GM12878 (cell line): ENCODE results near the gene ARHGAP6. TPM values are rescaled to one million over a fixed set of nuclear protein-coding genes. Genes with fewer than 3 reads are reported as not detected.

Experiments used
- ATAC-seq: fragments of 200-7000 bp; cut with Tn5 transposase; 3 replicates; pipeline ENCODE4 v1.9.1; 2020; ENCODE audit warnings: mild to moderate bottlenecking, moderate library complexity
- BruUV-seq: library from RNA; stranded (reverse); fragments of 400-500 nt; replicated peaks from 2 replicates; lab custom pipeline; 2021; lab: Mats Ljungman, UMichigan
- CTCF ChIA-PET: fragments of 300-600 bp; sonication (Branson Sonifier 250); formaldehyde crosslinking; extraction: SDS; loops from one replicate; lab custom pipeline; 2021; ENCODE audit warnings: inconsistent platforms; lab: Yijun Ruan, JAX
- POLR2A ChIA-PET: fragments of 350-600 bp; formaldehyde crosslinking; extraction: SDS; loops from one replicate; lab custom pipeline; 2021; ENCODE audit warnings: inconsistent platforms; lab: Charles Lee
- RAD21 ChIA-PET: fragments of 300-600 bp; sonication (Branson Sonifier 250); formaldehyde crosslinking; loops from one replicate; lab custom pipeline; 2023; ENCODE audit warnings: antibody characterized with exemption; ENCODE audit not compliant: unreplicated experiment; lab: Charles Lee
- SMC1A ChIA-PET: fragments of 300-600 bp; sonication (Branson Sonifier 250); formaldehyde crosslinking; loops from one replicate; lab custom pipeline; 2023; ENCODE audit not compliant: unreplicated experiment, uncharacterized antibody; lab: Charles Lee
- DNase-seq: peaks from one replicate; pipeline ENCODE4 v3.0.0-alpha.2; 2011; ENCODE audit warnings: low read depth, low spot score
- FAIRE-seq: peaks from 3 replicates; lab custom pipeline; 2011; peaks lifted over from hg19 to GRCh38; lab: Jason Lieb, UNC
- H2AFZ ChIP-seq: 2 replicates; pipeline ENCODE4 v1.6.0; 2011; ENCODE audit warnings: low read depth, low read length, control low read depth; ENCODE audit not compliant: control insufficient read depth
- H3K27ac ChIP-seq: 2 replicates; pipeline ENCODE4 v1.5.1; 2011; ENCODE audit warnings: control low read depth; ENCODE audit not compliant: control insufficient read depth, insufficient read depth
- H3K27me3 ChIP-seq, 2 experiments: replicated peaks in 1 of 2; 2 replicates each; pipeline versions ENCODE4 v1.6.0 to v1.6.1; 2011; ENCODE audit warnings: low read length in 1 of 2; ENCODE audit not compliant: control insufficient read depth in 2 of 2, insufficient read depth in 2 of 2
- H3K36me3 ChIP-seq, 2 experiments: 2 replicates each; pipeline ENCODE4 v1.5.1; 2011; ENCODE audit warnings: low read length in 1 of 2; ENCODE audit not compliant: control insufficient read depth in 2 of 2, insufficient read depth in 2 of 2
- H3K4me1 ChIP-seq: 2 replicates; pipeline ENCODE4 v1.6.1; 2011; ENCODE audit warnings: mild to moderate bottlenecking, low read length, moderate library complexity, mixed read lengths; ENCODE audit not compliant: control insufficient read depth, insufficient read depth
- H3K4me2 ChIP-seq: 2 replicates; pipeline ENCODE4 v1.6.0; 2011; ENCODE audit warnings: control low read depth; ENCODE audit not compliant: control insufficient read depth, insufficient read depth
- H3K4me3 ChIP-seq: fragments of 200-600 bp; sonication (generic); 2 replicates; pipeline ENCODE4 v1.5.1; 2016
- H3K79me2 ChIP-seq: 2 replicates; pipeline ENCODE4 v1.6.0; 2011; ENCODE audit warnings: low read length; ENCODE audit not compliant: control insufficient read depth, insufficient read depth
- H3K9ac ChIP-seq: 2 replicates; pipeline ENCODE4 v1.8.0; 2011; ENCODE audit warnings: low read length, control low read depth, mixed read lengths; ENCODE audit not compliant: control insufficient read depth, insufficient read depth
- H3K9me3 ChIP-seq: replicated peaks from 3 replicates; pipeline ENCODE4 v1.5.1; 2011; ENCODE audit warnings: mild to moderate bottlenecking, low read length; ENCODE audit not compliant: control insufficient read depth, insufficient read depth
- H4K20me1 ChIP-seq: 2 replicates; pipeline ENCODE4 v1.6.0; 2011; ENCODE audit not compliant: control insufficient read depth, insufficient read depth
- CHD2 ChIP-seq: IDR thresholded peaks from 2 replicates; pipeline ENCODE4 v1.6.1; 2011; ENCODE audit warnings: low read depth, low read length, improper control_type of control experiment, borderline replicate concordance
- CREB1 ChIP-seq: IDR thresholded peaks from 2 replicates; pipeline ENCODE4 v1.6.1; 2012; ENCODE audit warnings: low read depth, mild to moderate bottlenecking, inconsistent platforms
- E4F1 ChIP-seq: fragments of 450-650 bp; IDR thresholded peaks from 2 replicates; pipeline ENCODE4 v1.6.1; 2018; ENCODE audit warnings: borderline replicate concordance, mild to moderate bottlenecking; ENCODE audit not compliant: partially characterized antibody
- FOXK2 ChIP-seq: fragments of 450-650 bp; IDR thresholded peaks from 2 replicates; pipeline ENCODE4 v1.6.1; 2017; ENCODE audit warnings: mild to moderate bottlenecking, moderate library complexity
- FOXM1 ChIP-seq: IDR thresholded peaks from 2 replicates; pipeline ENCODE4 v1.6.1; 2012; ENCODE audit warnings: low read depth, mild to moderate bottlenecking, inconsistent platforms, low read length, moderate library complexity
- IRF5 ChIP-seq: fragments of 450-650 bp; IDR thresholded peaks from 2 replicates; pipeline ENCODE4 v1.6.1; 2017; ENCODE audit warnings: borderline replicate concordance
- MAX ChIP-seq: IDR thresholded peaks from 2 replicates; pipeline ENCODE4 v1.6.1; 2012; ENCODE audit warnings: low read depth, low read length, improper control_type of control experiment
- MEF2A ChIP-seq: IDR thresholded peaks from 2 replicates; pipeline ENCODE4 v1.6.1; 2011; ENCODE audit warnings: low read depth, mild to moderate bottlenecking, low read length, moderate library complexity; ENCODE audit not compliant: insufficient read depth
- MEF2B ChIP-seq: fragments of 450-650 bp; IDR thresholded peaks from 2 replicates; pipeline ENCODE4 v1.6.1; 2018; ENCODE audit warnings: mild to moderate bottlenecking, moderate library complexity; ENCODE audit not compliant: partially characterized antibody, poor library complexity, severe bottlenecking
- MYB ChIP-seq: fragments of 150-350 bp; IDR thresholded peaks from 2 replicates; pipeline ENCODE4 v1.6.1; 2014; ENCODE audit warnings: mild to moderate bottlenecking, low read depth, low read length, borderline replicate concordance
- NR2C1 ChIP-seq: fragments of 450-650 bp; IDR thresholded peaks from 2 replicates; pipeline ENCODE4 v1.6.1; 2017; ENCODE audit warnings: antibody characterized with exemption, mild to moderate bottlenecking, moderate library complexity
- PKNOX1 ChIP-seq: fragments of 450-650 bp; IDR thresholded peaks from 2 replicates; pipeline ENCODE4 v1.6.1; 2016; ENCODE audit warnings: mild to moderate bottlenecking
- SMC3 ChIP-seq: IDR thresholded peaks from 2 replicates; pipeline ENCODE4 v1.6.1; 2011; ENCODE audit warnings: low read length, improper control_type of control experiment, borderline replicate concordance
- TCF3 ChIP-seq: IDR thresholded peaks from 2 replicates; pipeline ENCODE4 v1.6.1; 2012; ENCODE audit warnings: low read depth, mild to moderate bottlenecking, low read length, borderline replicate concordance; ENCODE audit not compliant: insufficient read depth
- WGBS: methylation state at CpG from one replicate; pipeline ENCODE4 v1.1.6; 2016; ENCODE audit warnings: low lambda C conversion rate; ENCODE audit not compliant: insufficient replicate concordance, insufficient coverage; ENCODE audit errors: missing lambda C conversion rate; 5-methylcytosine and 5-hydroxymethylcytosine counted together
- in situ Hi-C: fragments of 300-500 bp; cut with MboI; formaldehyde crosslinking; loops from 9 replicates; pipeline ENCODE4 v1.14.3; 2018; ENCODE audit warnings: mixed read lengths
- intact Hi-C: fragments of 100-400 bp; cut with micrococcal nuclease; formaldehyde crosslinking; loops from one replicate; pipeline ENCODE4 v1.14.2; 2022; ENCODE audit not compliant: unreplicated experiment
- polyA plus RNA-seq, 11 experiments: library from polyadenylated mRNA; depleted of rRNA in 4 of 11; unstranded in 6 of 11; stranded (reverse) in 5 of 11; fragments of >200 nt; fragmentation: Nextera tagmentation in 4 of 11; fragmentation: Illumina TruSeq in 1 of 11; extraction: Ambion mirVana in 4 of 11; extraction: Trizol in 1 of 11; gene quantifications; 1 replicate in 1 of 11; 2 replicates in 10 of 11; pipeline versions ENCODE4 v1.2.1 to v1.2.3, GENCODE V29; 2011 to 2016; ENCODE audit warnings: inconsistent platforms in 2 of 11, missing spikeins in 2 of 11, low read depth in 1 of 11
- total RNA-seq, 4 experiments: library from RNA; depleted of rRNA in 3 of 4; stranded (reverse); fragments of >200 nt in 3 of 4; fragmentation: Illumina TruSeq in 1 of 4; extraction: Trizol in 1 of 4; gene quantifications; 2 replicates each; pipeline versions ENCODE4 v1.2.1 to v1.2.3, GENCODE V29; 2013 to 2021

The ARHGAP6 gene
- total and polyA plus RNA-seq, 10 of the 15 experiments (the other 5 are each of a cell fraction or from before 2014, with no cell fraction given), result 0.20 to 1.8 (median 0.76) TPM

GRCh38 chrX:11206716-11207115, 459.0 kb downstream of the ARHGAP6 start:
- Histone ChIP-seq H3K27me3 (no peaks in the 10 kb centered on the region), H3K4me1 (no peaks in the 10 kb centered on the region), H3K79me2 (no peaks in the 10 kb centered on the region), H2AFZ (no peak overlapping the region), H3K27ac (no peak overlapping the region), H3K9me3 (no peaks in the 10 kb centered on the region), H3K36me3 (no peaks in the 10 kb centered on the region), H3K9ac (no peak overlapping the region), H3K4me3 (no peak overlapping the region), H4K20me1 (no peaks in the 10 kb centered on the region), H3K4me2 (no peak overlapping the region)
- no peak for DNase-seq
- 0% methylated on average over 1 of the region's 1 CpG for WGBS
- ChIA-PET RAD21 (no interaction called here), SMC1A (no interaction called here), CTCF (no interaction called here), POLR2A (no interaction called here)
- intact Hi-C loops (no loop called here), in situ Hi-C loops (no loop called here)
- no peak for FAIRE-seq
- BruUV-seq, result no TSS peak
- TF ChIP-seq CHD2 (no peak), FOXM1 (no peak), PKNOX1 (no peak), MAX (no peak), MEF2A (no peak), SMC3 (no peak), MYB (no peak), FOXK2 (no peak), IRF5 (no peak), MEF2B (no peak), TCF3 (no peak), NR2C1 (no peak), E4F1 (no peak), CREB1 (no peak)
- TF ChIP-seq, all 136 proteins: peak for 0
- no peak for ATAC-seq
